Activated CD4-positive, alpha-beta T cell treated with anti-CD3 and anti-CD28 coated beads, Interleukin-2, amount 10 ng/mL, durations not matched to agents 24 days and 14 days (primary cell): Measurements from ENCODE around the gene GLB1L. TPM values are rescaled to one million over a fixed set of nuclear protein-coding genes. Genes with fewer than 3 reads are reported as not detected.
"Not testable (repeated sequence)": the region's sequence is repeated elsewhere in the genome, so short reads cannot be mapped to it uniquely, and the experiment has no call there.

Experiments
- DNase-seq: peaks from one replicate; pipeline ENCODE4 v3.0.0; 2022
- H3K27ac Mint-ChIP-seq: one replicate; pipeline ENCODE4 v1.8.0; 2022; ENCODE audit warnings: mild to moderate bottlenecking, mixed read lengths
- H3K27me3 Mint-ChIP-seq: one replicate; pipeline ENCODE4 v1.8.0; 2022; ENCODE audit warnings: mixed read lengths
- H3K36me3 Mint-ChIP-seq: one replicate; pipeline ENCODE4 v1.8.0; 2022; ENCODE audit warnings: low read depth, mild to moderate bottlenecking, mixed read lengths
- H3K4me1 Mint-ChIP-seq: one replicate; pipeline ENCODE4 v1.8.0; 2021; ENCODE audit warnings: mixed read lengths
- H3K4me3 Mint-ChIP-seq: one replicate; pipeline ENCODE4 v1.8.0; 2022; ENCODE audit warnings: mild to moderate bottlenecking, moderate library complexity, mixed read lengths
- H3K9me3 Mint-ChIP-seq: one replicate; pipeline ENCODE4 v1.8.0; 2021; ENCODE audit warnings: mixed read lengths
- intact Hi-C: fragments of 100-400 bp; cut with micrococcal nuclease; formaldehyde crosslinking; loops from one replicate; pipeline ENCODE4 v1.15.1; 2023
- total RNA-seq: library from RNA; stranded (reverse); gene quantifications from 2 replicates; pipeline ENCODE4 v1.2.3, GENCODE V29; 2022

Gene GLB1L
- total RNA-seq, 1 donor from 2014 or later: 4.9 TPM

DNA sequence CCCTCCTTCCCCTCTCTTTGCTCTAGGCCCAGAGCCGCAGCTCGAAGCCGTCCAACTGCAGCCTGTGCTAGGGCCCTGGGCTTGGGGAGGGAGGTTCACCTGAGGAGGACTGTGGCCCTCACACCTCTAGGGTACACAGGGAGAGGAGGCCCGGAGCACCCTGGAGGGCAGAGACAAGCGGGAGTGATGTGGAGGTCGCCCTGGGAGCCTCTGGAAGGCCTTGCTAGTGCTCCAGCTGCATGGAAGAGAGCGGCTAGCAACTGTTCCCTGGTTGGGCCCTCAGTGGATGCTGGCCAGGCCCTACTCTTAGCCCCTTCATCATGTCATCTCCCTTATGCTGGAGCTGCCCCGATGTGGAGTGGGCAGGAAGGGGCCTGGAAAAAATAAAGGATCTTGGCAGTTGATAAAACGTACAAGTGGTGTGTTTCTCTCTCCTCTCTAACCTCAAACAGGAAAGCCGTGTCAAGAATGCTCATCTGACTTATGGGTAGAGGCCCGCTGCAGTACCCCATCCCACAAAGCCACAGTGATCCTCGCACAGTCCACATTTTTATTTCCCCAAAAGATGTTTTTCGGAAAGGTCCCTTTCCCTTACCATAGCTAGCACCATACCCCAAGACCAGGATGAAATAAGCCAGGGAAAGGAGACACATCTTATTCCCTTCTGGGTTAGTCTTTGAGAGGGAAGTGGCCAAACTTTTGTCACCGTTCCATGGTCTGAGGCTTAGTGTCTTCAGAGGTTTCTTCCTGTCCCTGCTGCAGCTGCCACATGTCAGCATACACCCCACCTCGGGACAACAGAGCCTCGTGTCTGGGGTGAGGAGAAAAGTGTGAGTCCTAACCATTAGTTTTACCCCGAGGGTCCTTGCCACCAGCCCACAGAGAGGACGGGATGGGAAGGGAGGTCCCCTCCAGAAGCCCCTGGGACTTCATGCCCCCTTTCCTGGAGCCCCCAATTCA, 35.7 kb downstream of the GLB1L start:
- H3K4me1 Mint-ChIP-seq: peaks cover 41% of the 10 kb centered on the region

DNA sequence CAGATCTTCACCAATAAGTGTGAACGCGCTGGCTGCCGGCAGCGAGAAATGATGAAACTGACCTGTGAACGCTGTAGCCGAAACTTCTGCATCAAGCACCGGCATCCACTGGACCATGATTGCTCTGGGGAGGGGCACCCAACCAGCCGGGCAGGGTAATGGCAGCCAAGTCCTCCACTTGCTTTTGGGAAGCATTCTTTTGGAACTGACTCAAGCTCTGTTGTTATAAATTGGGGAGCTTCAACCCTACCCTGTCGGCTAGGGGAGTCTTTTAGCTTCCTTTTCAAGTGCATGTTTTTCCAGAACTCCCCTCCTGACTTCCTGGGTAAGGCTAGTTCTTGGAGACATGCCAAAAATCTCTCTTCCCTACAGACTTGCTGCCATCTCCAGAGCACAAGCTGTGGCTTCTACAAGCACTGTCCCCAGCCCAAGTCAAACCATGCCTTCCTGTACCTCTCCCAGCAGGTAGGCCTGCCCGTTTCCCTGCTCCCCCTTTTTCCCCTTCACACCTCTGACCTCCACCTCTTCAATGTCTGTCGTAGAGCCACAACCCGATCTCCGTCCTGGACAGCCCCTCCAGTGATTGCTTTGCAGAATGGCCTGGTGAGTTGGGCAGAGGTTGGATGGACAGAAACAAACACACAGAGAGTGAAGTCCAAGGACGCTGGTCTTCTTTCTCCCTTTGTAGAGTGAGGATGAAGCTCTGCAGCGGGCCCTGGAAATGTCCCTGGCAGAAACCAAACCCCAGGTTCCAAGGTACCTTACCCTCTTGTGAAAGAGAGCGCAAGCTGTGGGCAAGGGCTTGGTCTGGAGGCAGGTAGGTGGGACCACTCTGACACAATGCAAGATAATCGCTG, 37.1 kb downstream of the GLB1L start:
- Mint-ChIP-seq H3K27ac (peak overlapping the region; percentile 81), H3K9me3 (no peaks in the 10 kb centered on the region), H3K36me3 (peaks cover 25% of the 10 kb centered on the region), H3K4me3 (peak overlapping the region; percentile 83), H3K27me3 (no peaks in the 10 kb centered on the region), H3K4me1 (peaks cover 36% of the 10 kb centered on the region)
- intact Hi-C loops: loop anchor here (1.0 kb wide), 1 partner anchor 37 kb away; the partner anchor contains the start of genes GLB1L and STK16
- DNase-seq: peak; percentile 59

More for the DNA sequence above, 35.7 kb downstream of the GLB1L start:
- Mint-ChIP-seq H3K27me3 (no peaks in the 10 kb centered on the region), H3K4me3 (peak overlapping the region; percentile 26), H3K9me3 (no peaks in the 10 kb centered on the region), H3K27ac (peak overlapping the region; percentile 81), H3K36me3 (peaks cover 35% of the 10 kb centered on the region)
- peak; percentile 58 for DNase-seq
- intact Hi-C loops: no loop called here

DNA sequence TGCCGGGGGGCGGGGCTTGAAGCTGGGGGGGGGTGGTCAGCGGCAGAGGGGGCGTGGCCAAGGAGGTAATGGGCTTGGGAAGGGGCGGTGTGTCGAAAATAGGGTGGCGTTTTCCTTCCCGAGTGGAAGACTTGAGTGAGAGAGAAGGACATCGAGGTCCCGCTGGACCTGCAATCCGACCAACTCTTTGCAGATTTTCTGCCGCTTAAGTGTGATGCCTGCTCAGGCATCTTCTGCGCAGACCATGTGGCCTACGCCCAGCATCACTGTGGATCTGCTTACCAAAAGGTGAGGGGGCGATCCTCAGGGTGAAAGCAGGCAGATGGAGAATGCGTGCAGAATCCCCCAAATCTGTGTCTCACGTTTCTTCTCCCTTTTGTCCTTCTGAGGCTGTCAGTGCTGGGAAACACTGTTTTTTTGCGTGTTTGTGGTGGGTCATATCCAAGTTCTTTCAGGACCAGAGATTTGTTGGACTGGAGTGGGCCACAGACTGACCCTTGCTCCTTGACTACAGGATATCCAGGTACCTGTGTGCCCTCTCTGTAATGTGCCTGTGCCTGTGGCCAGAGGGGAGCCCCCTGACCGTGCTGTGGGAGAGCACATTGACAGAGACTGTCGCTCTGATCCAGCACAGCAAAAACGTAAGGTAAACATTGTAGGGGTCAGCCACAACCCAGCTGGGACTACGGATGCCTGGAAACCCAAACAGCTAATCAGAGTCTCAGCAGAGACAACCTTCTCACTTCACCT, 37.9 kb downstream of the GLB1L start:
- H3K36me3 Mint-ChIP-seq: peaks cover 23% of the 10 kb centered on the region
- H3K4me1 Mint-ChIP-seq: peaks cover 36% of the 10 kb centered on the region
- intact Hi-C loops: loop anchor here (1.0 kb wide), 1 partner anchor 38 kb away; the partner anchor contains the start of genes GLB1L and STK16
- H3K9me3 Mint-ChIP-seq: no peaks in the 10 kb centered on the region
- DNase-seq: peak; percentile 58
- peak overlapping the region; percentile 92 for H3K27ac Mint-ChIP-seq
- H3K4me3 Mint-ChIP-seq: peak overlapping the region; percentile 83
- H3K27me3 Mint-ChIP-seq: no peaks in the 10 kb centered on the region

DNA sequence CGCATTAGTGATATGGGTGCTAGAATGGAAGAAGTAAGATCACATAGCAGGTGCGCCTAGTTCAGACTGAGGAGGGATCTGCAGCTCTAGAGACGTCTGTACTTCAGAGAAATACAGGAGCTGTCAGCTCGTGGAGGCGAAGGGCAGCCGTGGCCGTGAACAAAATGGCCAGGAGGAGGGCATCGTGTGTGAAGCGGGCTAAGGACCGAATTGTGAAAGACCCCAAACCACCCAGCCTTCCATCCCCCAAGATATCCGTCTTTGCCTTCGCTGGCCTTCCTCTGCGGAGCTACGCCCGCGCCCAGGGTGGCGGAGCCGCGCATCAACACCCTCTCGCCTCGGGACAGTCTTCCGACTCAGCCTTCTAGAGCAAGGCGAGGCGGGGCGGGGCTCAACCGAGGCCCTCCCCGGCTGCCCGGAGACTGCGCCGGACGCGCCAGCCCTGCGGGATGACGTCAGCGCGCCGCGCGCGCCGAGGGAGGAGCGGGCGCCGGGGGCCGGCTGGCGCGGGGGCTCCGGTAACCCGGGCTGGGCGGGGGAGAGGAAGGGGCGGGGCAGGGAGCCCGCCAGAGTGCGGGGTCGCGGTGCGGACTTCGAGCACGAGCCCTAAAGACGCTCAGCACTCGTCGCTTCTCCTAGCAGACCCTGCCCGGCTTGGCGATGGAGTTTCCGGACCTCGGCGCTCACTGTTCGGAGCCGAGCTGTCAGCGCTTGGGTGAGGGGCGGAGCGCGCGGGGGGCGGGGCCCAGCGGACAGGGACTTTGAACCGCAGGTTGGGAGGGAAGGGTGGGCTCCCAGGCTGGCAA, 38.7 kb downstream of the GLB1L start, which contains the start of gene ZFAND2B:
Gene ZFAND2B, plus strand, starts transcription at position 455 of the 806 bp plus-strand sequence. Its CDS starts 206 bp downstream, at position 661.
- peak; percentile 99 for DNase-seq
- Mint-ChIP-seq H3K27ac (peak within 1 kb of the TSS; percentile 92), H3K4me3 (peak within 1 kb of the TSS; percentile 83), H3K4me1 (peaks cover 35% of the 10 kb centered on the region), H3K27me3 (no peaks in the 10 kb centered on the region), H3K36me3 (peaks cover 20% of the 10 kb centered on the region), H3K9me3 (no peaks in the 10 kb centered on the region)
- intact Hi-C loops: loop anchor here (1.0 kb wide), 8 partner anchors 13 to 181 kb away; partner anchors contain the start of genes ANKZF1, ATG9A, DNAJB2 and DNPEP

DNA sequence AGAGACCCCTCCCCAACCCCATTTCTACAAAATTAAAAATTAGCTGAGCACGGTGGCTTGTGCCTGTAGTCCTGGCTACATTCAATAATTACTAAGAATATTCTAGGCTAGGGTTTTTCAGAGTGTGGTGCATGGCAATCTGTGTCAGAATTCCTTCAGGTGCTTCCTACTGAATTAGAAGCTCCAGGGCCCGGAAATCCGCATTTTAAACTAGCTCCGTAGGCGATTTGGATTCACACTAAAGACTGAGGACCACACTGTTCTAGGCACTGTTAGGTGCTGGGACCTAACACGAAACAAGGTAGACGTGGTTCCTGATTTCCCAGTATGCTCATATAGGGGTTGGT, 39.3 kb downstream of the GLB1L start:
- intact Hi-C loops: loop anchor here (1.0 kb wide), 7 partner anchors 13 to 181 kb away; partner anchors contain the start of genes ANKZF1, ATG9A, DNAJB2 and DNPEP
- Mint-ChIP-seq H3K9me3 (no peaks in the 10 kb centered on the region), H3K36me3 (peaks cover 20% of the 10 kb centered on the region), H3K27ac (peak overlapping the region; percentile 92), H3K27me3 (no peaks in the 10 kb centered on the region), H3K4me1 (peaks cover 30% of the 10 kb centered on the region), H3K4me3 (peak overlapping the region; percentile 83)
- DNase-seq: no peak

DNA sequence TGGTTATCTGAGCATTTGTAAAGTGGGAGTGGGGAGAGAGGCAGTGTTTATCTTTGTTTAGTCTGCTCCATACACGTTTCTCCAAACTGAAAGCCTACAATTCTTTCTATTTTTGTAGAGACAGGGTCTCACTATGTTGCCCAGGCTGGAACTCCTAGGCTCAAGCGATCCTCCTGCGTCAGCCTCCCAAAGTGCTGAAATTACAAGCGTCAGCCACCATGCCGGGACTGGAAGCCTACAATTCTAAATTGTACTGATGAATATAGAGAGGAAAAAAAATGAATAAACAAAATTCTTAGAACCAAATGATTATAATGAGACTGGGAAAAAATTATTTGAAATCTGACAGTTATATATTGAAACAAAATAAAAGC, 40.1 kb downstream of the GLB1L start:
- peak; percentile 41 for DNase-seq
- Mint-ChIP-seq H3K36me3 (peaks cover 18% of the 10 kb centered on the region), H3K9me3 (no peaks in the 10 kb centered on the region), H3K4me3 (peak overlapping the region; percentile 83), H3K27me3 (no peaks in the 10 kb centered on the region), H3K27ac (peak overlapping the region; percentile 25), H3K4me1 (peaks cover 30% of the 10 kb centered on the region)
- intact Hi-C loops: no loop called here

DNA sequence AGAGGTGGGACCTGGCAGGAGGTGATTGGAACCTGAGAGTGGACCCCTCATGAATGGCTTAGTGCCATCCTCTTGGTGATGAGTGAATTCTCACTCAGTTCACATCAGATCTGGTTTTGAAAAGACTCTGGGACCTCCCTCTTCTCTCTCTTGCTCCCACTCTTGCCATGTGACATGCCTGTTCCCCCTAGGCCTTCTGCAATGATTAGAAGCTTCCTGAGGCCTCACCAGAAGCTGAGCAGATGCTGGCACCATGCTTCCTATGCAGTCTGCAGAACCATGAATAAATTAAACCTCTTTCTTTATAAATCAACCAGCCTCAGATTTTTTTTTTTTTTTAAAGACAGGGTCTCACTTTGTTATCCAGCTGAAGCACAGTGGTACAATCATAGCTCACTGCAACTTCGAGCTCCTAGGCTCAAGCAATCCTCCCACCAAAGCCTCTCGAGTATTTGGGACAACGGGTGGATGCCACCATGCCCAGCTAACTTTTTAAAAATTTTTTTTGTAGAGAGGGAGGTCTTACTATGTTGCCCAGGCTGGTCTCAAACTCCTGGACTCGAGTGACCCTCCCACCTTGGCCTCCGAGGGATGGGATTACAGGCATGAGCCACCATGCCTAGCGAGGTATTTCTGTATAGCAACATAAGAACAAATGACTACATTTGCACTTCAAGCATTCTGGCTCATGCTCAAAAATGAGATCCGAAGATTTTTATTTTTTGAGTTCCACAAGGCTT, 40.6 kb downstream of the GLB1L start:
- intact Hi-C loops: no loop called here

DNA sequence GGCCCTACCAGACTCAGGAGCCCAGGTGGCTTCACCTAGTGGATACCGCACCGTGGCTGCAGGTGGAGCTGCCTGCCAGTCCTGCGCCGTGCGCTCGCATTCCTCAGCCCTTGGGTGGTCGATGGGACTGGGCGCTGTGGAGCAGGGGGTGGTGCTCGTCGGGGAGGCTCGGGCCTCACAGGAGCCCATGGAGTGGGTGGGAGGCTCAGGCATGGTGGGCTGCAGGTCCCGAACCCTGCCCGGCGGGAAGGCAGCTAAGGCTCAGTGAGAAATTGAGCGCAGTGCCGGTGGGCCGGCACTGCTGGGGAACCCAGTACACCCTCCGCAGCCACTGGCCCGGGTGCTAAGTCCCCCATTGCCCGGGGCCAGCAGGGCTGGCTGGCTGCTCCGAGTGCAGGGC, 43.9 kb downstream of the GLB1L start:
- H3K4me3 Mint-ChIP-seq, H3K27ac Mint-ChIP-seq, H3K36me3 Mint-ChIP-seq, intact Hi-C loops, H3K9me3 Mint-ChIP-seq, H3K4me1 Mint-ChIP-seq, H3K27me3 Mint-ChIP-seq: not testable (repeated sequence)
- DNase-seq: peak; percentile 49

More for the DNA sequence above, 40.6 kb downstream of the GLB1L start:
- DNase-seq: peak; percentile 53
- peaks cover 24% of the 10 kb centered on the region for H3K4me1 Mint-ChIP-seq
- H3K27me3 Mint-ChIP-seq: no peaks in the 10 kb centered on the region
- H3K4me3 Mint-ChIP-seq: no peak overlapping the region
- no peaks in the 10 kb centered on the region for H3K9me3 Mint-ChIP-seq
- peaks cover 14% of the 10 kb centered on the region for H3K36me3 Mint-ChIP-seq
- no peak overlapping the region for H3K27ac Mint-ChIP-seq

DNA sequence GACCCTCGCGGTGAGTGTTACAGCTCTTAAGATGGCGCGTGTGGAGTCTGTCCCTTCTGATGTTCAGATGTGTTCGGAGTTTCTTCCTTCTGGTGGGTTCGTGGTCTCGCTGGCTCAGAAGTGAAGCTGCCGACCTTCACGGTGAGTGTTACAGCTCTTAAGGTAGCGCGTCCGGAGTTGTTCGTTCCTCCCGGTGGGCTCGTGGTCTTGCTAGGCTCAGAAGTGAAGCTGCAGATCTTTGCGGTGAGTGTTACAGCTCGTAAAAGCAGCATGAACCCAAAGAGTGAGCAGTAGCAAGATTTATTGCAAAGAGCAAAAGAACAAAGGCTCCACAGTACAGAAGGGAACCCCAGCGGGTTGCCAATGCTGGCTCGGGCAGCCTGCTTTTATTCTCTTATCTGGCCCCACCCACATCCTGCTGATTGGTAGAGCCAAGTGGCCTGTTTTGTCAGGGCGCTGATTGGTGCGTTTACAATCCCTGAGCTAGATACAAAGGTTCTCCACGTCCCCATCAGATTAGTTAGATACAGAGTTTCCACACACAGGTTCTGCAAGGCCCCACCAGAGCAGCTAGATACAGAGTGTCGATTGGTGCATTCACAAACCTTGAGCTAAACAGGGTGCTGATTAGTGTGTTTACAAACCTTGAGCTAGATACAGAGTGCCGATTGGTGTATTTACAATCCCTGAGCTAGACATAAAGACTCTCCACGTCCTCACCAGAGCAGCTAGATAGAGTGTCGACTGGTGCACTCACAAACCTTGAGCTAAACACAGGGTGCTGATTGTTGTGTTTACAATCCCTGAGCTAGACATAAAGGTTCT, 44.5 kb downstream of the GLB1L start:
- H3K4me1 Mint-ChIP-seq, intact Hi-C loops, H3K27me3 Mint-ChIP-seq, H3K36me3 Mint-ChIP-seq, H3K9me3 Mint-ChIP-seq: not testable (repeated sequence)
- Mint-ChIP-seq H3K27ac (peak overlapping the region; percentile 77), H3K4me3 (peak overlapping the region; percentile 69)
- peak; percentile 63 for DNase-seq

DNA sequence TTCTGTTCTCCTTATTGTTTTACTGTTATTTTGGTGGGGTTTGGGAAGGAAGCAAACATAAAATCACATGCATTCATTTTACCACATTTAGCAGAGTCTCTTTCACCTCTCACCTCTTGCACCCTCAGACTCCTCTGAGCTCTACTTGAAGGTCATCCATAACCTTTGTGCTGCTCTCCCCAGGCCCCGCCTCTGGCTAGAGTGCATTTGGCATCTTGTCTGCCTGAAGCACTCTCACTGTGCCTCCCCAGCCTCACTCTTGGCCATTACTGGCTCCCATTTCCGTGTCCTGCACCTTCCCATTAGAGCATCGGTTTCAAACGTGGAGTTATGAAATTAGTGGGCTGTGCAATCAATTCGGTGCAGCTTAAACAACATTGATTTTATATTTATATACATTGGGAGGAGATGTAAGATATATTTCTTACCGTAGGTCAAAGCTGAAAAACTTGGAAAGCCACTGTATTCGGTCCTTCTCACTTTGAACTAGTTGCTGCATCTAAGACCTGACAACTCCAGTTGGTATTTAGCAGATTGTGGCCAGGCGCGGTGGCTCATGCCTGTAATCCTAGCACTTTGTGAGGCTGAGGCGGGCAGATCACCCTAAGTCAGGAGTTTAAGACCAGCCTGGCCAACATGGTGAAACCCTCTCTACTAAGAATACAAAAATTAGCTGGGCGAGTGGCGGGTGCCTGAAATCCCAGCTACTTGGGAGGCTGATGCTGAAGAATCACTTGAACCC, 45.6 kb downstream of the GLB1L start:
- peaks cover 5% of the 10 kb centered on the region for H3K4me1 Mint-ChIP-seq
- no peaks in the 10 kb centered on the region for H3K9me3 Mint-ChIP-seq
- H3K36me3 Mint-ChIP-seq: no peaks in the 10 kb centered on the region
- H3K27me3 Mint-ChIP-seq: peaks cover 5% of the 10 kb centered on the region
- intact Hi-C loops: no loop called here
- no peak overlapping the region for H3K27ac Mint-ChIP-seq
- no peak overlapping the region for H3K4me3 Mint-ChIP-seq
- peak; percentile 53 for DNase-seq

DNA sequence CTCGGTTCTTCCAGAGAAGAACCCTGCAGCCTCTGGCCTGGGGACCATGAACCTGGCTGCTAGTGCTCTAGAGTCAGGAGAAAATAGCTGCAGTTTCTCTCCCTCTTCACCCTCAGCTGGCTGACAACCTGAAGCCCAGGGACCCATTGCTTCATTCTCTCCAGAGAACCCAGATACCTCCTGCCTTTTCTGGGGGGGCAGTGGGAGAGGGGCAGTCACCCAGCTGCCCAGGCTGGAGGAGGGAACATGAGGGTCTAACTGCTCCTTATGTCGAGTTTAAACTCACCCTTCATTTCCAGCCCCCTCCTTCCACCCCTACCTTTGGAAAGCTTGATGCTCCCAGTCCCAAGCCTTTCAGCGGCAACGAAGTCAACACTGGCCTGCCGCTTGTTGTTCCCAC, 46.3 kb downstream of the GLB1L start:
- Mint-ChIP-seq H3K27ac (no peak overlapping the region), H3K9me3 (no peaks in the 10 kb centered on the region), H3K4me3 (no peak overlapping the region), H3K4me1 (peaks cover 5% of the 10 kb centered on the region), H3K36me3 (no peaks in the 10 kb centered on the region), H3K27me3 (peaks cover 5% of the 10 kb centered on the region)
- intact Hi-C loops: no loop called here
- peak; percentile 52 for DNase-seq
